Fibroblast of villous mesenchyme (primary cell): ENCODE results near the gene TPGS1. TPM values are rescaled to one million over a fixed set of nuclear protein-coding genes. Genes with fewer than 3 reads are reported as not detected.

Experiments
- DNase-seq: peaks from one replicate; pipeline ENCODE4 v3.0.0-alpha.2; 2010; ENCODE audit warnings: low read depth
- H3K4me3 ChIP-seq: 2 replicates; pipeline ENCODE4 v1.5.1; 2011; ENCODE audit warnings: low read depth, mild to moderate bottlenecking, low read length
- total RNA-seq: library from RNA; depleted of rRNA; stranded (reverse); fragments of >200 nt; gene quantifications from 2 replicates; pipeline ENCODE4 v1.2.3, GENCODE V29; 2012
- TF ChIP-seq, protein P1 (sequence below): IDR thresholded peaks from 2 replicates; pipeline ENCODE4 v1.5.1; 2012; ENCODE audit warnings: low read depth, mild to moderate bottlenecking, low read length; ENCODE audit not compliant: insufficient read depth

TPGS1 gene
- total RNA-seq, 1 donor: 16.8 TPM

GRCh38 chr19:524062-524674 lies 16.9 kb downstream of the TPGS1 start:
- TF ChIP-seq, protein P1, sequence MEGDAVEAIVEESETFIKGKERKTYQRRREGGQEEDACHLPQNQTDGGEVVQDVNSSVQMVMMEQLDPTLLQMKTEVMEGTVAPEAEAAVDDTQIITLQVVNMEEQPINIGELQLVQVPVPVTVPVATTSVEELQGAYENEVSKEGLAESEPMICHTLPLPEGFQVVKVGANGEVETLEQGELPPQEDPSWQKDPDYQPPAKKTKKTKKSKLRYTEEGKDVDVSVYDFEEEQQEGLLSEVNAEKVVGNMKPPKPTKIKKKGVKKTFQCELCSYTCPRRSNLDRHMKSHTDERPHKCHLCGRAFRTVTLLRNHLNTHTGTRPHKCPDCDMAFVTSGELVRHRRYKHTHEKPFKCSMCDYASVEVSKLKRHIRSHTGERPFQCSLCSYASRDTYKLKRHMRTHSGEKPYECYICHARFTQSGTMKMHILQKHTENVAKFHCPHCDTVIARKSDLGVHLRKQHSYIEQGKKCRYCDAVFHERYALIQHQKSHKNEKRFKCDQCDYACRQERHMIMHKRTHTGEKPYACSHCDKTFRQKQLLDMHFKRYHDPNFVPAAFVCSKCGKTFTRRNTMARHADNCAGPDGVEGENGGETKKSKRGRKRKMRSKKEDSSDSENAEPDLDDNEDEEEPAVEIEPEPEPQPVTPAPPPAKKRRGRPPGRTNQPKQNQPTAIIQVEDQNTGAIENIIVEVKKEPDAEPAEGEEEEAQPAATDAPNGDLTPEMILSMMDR: no peak
- H3K4me3 ChIP-seq: peak overlapping the region; percentile 29
- peak; percentile 68 for DNase-seq

DNA sequence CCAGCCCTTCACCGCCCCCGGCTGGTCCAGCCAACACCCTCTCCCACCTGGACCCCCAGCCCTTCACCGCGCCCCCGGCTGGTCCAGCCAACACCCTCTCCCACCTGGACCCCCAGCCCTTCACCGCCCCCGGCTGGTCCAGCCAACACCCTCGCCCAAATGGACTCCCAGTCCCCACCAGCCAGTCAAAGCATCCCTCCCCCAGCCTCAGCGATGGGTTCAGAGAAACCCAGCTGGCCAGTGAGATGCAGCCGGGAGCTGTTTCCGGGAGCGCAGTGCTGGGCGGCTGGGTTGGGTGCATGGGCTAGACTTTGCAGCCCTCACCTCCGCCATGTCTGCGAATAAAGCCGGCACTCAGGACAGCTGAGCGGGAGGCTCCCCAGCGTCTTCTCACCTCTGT lies 17.7 kb downstream of the TPGS1 start:
- H3K4me3 ChIP-seq: no peak overlapping the region
- TF ChIP-seq, protein P1: no peak

DNA sequence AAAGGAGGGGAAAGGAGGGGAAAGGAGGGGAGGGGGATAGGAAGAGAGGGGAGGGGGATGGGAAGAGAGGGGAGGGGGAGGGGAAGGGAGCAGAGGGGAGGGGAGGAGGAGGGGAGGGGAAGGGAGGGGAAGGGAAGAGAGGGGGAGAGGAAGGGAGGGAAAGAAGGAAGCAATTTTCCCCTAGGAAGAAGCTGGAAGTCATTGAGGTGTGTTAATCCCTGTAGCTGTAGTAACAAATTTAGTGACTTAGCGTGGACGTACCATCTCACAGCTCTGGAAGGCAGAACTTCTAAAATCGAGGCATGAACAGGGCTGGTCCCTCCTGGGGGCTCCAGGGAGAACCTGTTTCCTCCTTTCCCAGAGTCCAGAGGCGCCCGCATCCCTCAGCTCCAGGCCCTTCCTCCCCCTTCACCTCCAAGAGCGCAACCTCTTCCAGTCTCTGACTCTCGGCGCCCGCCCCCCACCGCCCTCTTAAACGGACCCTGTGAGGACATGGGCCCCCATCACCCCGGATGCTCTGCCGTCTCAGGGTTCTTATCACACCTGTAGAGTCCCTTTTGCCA lies 18.6 kb downstream of the TPGS1 start:
- DNase-seq: no peak
- TF ChIP-seq, protein P1: no peak
- H3K4me3 ChIP-seq: no peak overlapping the region

More for the DNA sequence above, 17.7 kb downstream of the TPGS1 start:
- DNase-seq: no peak

GRCh38 chr19:530134-531008 lies 23.1 kb downstream of the TPGS1 start:
- DNase-seq: no peak
- TF ChIP-seq, protein P1: no peak
- H3K4me3 ChIP-seq: peak overlapping the region; percentile 72

GRCh38 chr19:531009-531752 lies 23.9 kb downstream of the TPGS1 start:
- TF ChIP-seq, protein P1: no peak
- H3K4me3 ChIP-seq: peak overlapping the region; percentile 93
- DNase-seq: peak; percentile 82

GRCh38 chr19:531753-532560 lies 24.7 kb downstream of the TPGS1 start, which contains the start of gene CDC34:
TSS of gene CDC34 (plus strand) at chr19:531760. CDS start at chr19:531932, 172 bp downstream.
- TF ChIP-seq, protein P1: no peak
- DNase-seq: no peak
- H3K4me3 ChIP-seq: peak within 1 kb of the TSS; percentile 93
